C4-2B (cell line): Measurements from ENCODE around the gene OPCML.

Experiments used
- H3K27ac ChIP-seq: fragments of 450-650 bp; 2 replicates; pipeline ENCODE4 v1.5.1; 2017
- ZFX ChIP-seq: fragments of 450-650 bp; IDR thresholded peaks from 2 replicates; pipeline ENCODE4 v1.6.1; 2017
- TF ChIP-seq, protein P1 (sequence below): fragments of 450-650 bp; conservative IDR thresholded peaks from 2 replicates; pipeline ENCODE4 v1.5.1; 2017; ENCODE audit warnings: mild to moderate bottlenecking

Gene OPCML

DNA sequence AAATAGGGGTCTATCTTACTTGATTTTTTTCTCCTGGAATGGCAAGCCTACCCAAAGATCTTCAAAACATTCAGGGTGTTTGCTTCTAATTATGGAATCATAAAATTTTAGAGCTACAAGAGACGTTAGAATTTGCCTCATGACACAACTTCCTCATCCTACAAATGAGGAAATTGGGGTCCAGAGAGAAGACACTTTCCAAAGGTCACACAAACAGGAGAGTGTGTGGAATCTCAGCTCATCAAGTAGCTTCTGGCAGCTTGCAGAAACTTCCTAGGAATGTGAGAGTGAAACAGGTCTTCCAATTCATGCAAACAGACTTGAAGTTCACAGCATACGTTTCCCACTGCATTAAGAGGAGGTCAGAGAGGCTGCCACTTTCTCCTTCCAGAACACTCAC lies 976.0 kb downstream of the OPCML start:
- no peak for TF ChIP-seq ZFX
- TF ChIP-seq, protein P1, sequence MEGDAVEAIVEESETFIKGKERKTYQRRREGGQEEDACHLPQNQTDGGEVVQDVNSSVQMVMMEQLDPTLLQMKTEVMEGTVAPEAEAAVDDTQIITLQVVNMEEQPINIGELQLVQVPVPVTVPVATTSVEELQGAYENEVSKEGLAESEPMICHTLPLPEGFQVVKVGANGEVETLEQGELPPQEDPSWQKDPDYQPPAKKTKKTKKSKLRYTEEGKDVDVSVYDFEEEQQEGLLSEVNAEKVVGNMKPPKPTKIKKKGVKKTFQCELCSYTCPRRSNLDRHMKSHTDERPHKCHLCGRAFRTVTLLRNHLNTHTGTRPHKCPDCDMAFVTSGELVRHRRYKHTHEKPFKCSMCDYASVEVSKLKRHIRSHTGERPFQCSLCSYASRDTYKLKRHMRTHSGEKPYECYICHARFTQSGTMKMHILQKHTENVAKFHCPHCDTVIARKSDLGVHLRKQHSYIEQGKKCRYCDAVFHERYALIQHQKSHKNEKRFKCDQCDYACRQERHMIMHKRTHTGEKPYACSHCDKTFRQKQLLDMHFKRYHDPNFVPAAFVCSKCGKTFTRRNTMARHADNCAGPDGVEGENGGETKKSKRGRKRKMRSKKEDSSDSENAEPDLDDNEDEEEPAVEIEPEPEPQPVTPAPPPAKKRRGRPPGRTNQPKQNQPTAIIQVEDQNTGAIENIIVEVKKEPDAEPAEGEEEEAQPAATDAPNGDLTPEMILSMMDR: no peak
- H3K27ac ChIP-seq: no peak overlapping the region

DNA sequence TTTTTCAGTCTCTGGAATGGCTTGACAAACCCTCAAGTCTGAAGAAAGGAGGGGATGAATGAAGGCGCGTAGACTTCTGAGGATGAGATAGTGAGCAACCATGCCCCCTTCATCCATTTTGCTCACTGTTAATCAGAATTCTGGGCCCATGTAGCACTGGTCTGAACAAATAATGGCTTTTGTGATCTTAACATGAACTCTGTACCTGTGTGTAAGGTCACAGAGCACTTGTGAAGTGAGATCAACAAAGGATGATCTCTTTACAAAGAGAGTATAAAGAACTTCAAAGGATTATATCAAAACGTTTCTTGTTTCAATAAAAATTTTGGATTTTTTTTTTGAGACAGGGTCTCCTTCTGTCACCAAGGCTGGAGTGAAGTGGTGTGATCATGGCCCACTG lies 976.7 kb downstream of the OPCML start:
- H3K27ac ChIP-seq: no peak overlapping the region
- TF ChIP-seq, protein P1: no peak
- TF ChIP-seq ZFX: no peak

DNA sequence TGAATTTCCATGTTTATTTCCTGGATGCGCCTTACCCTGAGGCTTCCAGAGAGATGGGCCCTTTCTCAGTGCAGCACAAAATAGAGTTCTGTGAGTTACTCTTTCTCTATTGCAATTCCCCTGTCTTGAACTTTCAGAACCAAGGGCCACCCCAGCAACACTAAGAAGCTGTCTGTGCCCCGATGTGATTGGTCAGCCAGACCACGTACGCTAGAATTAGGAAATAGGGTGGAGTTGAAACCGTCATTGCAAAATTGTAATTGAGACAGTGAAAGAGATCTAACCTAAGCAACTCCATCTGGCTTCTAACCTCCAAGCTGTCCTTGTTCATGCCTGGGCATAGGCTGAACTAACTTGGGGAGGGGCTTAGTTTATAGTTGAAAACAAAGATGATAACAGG lies 981.3 kb downstream of the OPCML start:
- TF ChIP-seq, protein P1: no peak
- TF ChIP-seq ZFX: no peak
- no peak overlapping the region for H3K27ac ChIP-seq

DNA sequence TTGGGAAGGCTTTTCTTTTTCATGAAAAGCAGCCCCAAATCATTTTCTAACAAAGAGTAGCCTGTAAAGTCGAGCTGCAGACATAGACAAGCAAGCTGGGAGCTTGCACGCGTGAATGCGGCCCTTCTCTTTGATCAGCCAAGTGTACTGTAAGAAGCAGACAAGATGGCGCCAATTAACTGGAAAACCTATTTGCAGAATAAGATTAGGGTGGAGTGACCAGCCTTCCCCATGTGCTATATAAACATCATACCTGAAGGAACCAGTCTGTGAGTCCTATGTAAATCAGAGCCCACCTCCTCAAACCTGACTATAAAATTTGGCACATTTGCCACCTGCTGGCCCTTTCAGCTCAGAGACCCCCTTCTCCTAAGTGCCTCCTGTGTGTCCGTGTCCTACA lies 982.7 kb downstream of the OPCML start:
- TF ChIP-seq, protein P1: no peak
- TF ChIP-seq ZFX: no peak
- H3K27ac ChIP-seq: no peak overlapping the region

DNA sequence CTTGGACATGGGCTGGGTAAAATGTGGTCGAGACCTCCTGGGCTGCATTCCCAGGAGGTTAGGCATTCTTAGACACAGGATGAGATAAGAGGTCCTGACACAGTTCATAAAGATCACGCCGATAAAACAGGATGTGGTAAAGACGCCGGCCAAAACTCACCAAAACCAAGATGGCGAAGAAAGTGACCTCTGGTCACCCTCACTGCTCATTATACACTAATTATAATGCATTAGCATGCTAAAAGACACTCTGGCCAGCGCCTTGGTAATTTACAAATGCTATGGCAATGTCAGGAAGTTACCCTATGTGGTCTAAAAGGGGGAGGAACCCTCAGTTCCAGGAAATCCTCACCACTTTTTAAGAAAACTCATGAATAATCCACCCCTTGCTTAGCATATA lies 983.3 kb downstream of the OPCML start:
- TF ChIP-seq ZFX: no peak
- TF ChIP-seq, protein P1: no peak
- no peak overlapping the region for H3K27ac ChIP-seq

DNA sequence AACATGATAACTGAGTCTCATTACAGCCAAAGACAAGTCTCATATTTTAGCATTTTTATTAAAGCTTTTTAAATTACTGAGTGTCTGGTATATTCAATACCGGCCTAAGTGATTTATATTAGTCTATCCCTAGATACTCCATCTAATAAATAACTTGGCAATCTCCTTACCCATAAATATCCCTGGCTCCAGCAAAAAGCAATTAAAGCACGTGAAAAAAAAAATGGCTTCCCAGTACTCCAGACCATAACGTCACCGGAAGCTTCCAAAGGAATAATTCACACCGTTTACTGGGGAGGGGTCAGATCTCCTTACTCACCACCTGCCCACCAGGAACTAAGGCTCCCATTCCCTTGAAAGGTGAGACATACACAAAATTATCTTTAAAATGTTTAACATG lies 988.3 kb downstream of the OPCML start:
- H3K27ac ChIP-seq: no peak overlapping the region
- TF ChIP-seq ZFX: no peak
- TF ChIP-seq, protein P1: no peak

DNA sequence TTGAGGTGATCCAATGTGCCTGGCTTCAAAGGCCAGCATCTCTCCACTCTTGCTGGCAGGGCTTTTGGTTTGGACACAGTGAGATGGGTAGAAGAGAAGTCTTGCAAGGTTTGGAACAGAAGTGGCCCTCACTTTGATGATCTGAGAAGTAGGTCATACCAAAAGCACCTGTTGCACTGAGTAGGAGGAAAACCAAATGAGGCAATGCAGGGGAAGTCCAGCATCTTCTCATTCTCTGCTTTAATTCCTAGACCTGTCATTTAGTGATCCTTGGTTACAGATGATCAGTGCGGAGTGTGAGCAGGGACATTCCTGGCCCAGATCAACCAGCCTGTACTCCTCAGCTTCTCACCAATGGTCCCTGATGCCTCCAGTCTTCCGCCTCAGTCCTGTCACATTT lies 990.5 kb downstream of the OPCML start:
- no peak for TF ChIP-seq ZFX
- TF ChIP-seq, protein P1: no peak
- no peak overlapping the region for H3K27ac ChIP-seq
